Trophoblast cell (in vitro differentiated cells and primary cell): ENCODE results near the gene NLRC3.
"Not testable (repeated sequence)": the region's sequence is repeated elsewhere in the genome, so short reads cannot be mapped to it uniquely, and the experiment has no call there.

ENCODE experiments used
- DNase-seq, 2 donors: peaks; one replicate each; pipeline ENCODE4 v3.0.0-alpha.2; 2016
- H2AFZ ChIP-seq: 2 replicates; pipeline ENCODE4 v1.6.1; 2013; ENCODE audit warnings: low read length, moderate library complexity, mild to moderate bottlenecking; ENCODE audit not compliant: insufficient read depth, poor library complexity
- H2AK5ac ChIP-seq: 2 replicates; pipeline ENCODE4 v1.6.1; 2013; ENCODE audit warnings: mild to moderate bottlenecking, low read length
- H2BK120ac ChIP-seq: 2 replicates; pipeline ENCODE4 v1.6.1; 2013; ENCODE audit warnings: low read length, mild to moderate bottlenecking, moderate library complexity; ENCODE audit not compliant: insufficient read depth, poor library complexity
- H2BK12ac ChIP-seq: 2 replicates; pipeline ENCODE4 v1.6.1; 2013; ENCODE audit warnings: mild to moderate bottlenecking, low read length, moderate library complexity
- H2BK5ac ChIP-seq: 2 replicates; pipeline ENCODE4 v1.6.1; 2013; ENCODE audit warnings: low read length, low read depth, moderate library complexity, mild to moderate bottlenecking; ENCODE audit not compliant: poor library complexity
- H3K14ac ChIP-seq: 2 replicates; pipeline ENCODE4 v1.6.1; 2013; ENCODE audit warnings: mild to moderate bottlenecking, low read length
- H3K18ac ChIP-seq: 2 replicates; pipeline ENCODE4 v1.6.1; 2013; ENCODE audit warnings: mild to moderate bottlenecking, low read length
- H3K23ac ChIP-seq: 2 replicates; pipeline ENCODE4 v1.6.1; 2013; ENCODE audit warnings: low read length
- H3K27ac ChIP-seq: 2 replicates; pipeline ENCODE4 v1.5.1; 2013; ENCODE audit warnings: low read depth, mild to moderate bottlenecking, inconsistent platforms, low read length, moderate library complexity
- H3K27me3 ChIP-seq: 2 replicates; pipeline ENCODE4 v1.6.1; 2013; ENCODE audit warnings: inconsistent platforms, mild to moderate bottlenecking, low read length, moderate library complexity; ENCODE audit not compliant: insufficient read depth
- H3K36me3 ChIP-seq, 2 experiments: 1 replicate in 1 of 2; 2 replicates in 1 of 2; pipeline ENCODE4 v1.6.1; 2013; ENCODE audit warnings: low read length in 2 of 2, mild to moderate bottlenecking in 2 of 2, moderate library complexity in 1 of 2; ENCODE audit not compliant: insufficient read depth in 2 of 2, control insufficient read depth in 1 of 2
- H3K4ac ChIP-seq: 2 replicates; pipeline ENCODE4 v1.6.1; 2013; ENCODE audit warnings: low read depth, mild to moderate bottlenecking, low read length, moderate library complexity
- H3K4me1 ChIP-seq, 2 experiments: 1 replicate in 1 of 2; 2 replicates in 1 of 2; pipeline ENCODE4 v1.6.1; 2013; ENCODE audit warnings: low read length in 2 of 2, mild to moderate bottlenecking in 2 of 2, moderate library complexity in 1 of 2; ENCODE audit not compliant: insufficient read depth in 2 of 2, control insufficient read depth in 1 of 2
- H3K4me2 ChIP-seq: 2 replicates; pipeline ENCODE4 v1.6.1; 2013; ENCODE audit warnings: inconsistent platforms, mild to moderate bottlenecking, low read length, moderate library complexity
- H3K4me3 ChIP-seq: 2 replicates; pipeline ENCODE4 v1.5.1; 2013; ENCODE audit warnings: mild to moderate bottlenecking, low read depth, low read length, inconsistent platforms
- H3K79me1 ChIP-seq: one replicate; pipeline ENCODE4 v1.6.1; 2013; ENCODE audit warnings: low read length
- H3K79me2 ChIP-seq: 2 replicates; pipeline ENCODE4 v1.6.1; 2013; ENCODE audit warnings: low read length, mild to moderate bottlenecking; ENCODE audit not compliant: control insufficient read depth, insufficient read depth, poor library complexity
- H3K9ac ChIP-seq: 2 replicates; pipeline ENCODE4 v1.6.1; 2013; ENCODE audit warnings: mild to moderate bottlenecking, low read length
- H3K9me3 ChIP-seq: 2 replicates; pipeline ENCODE4 v1.6.1; 2013; ENCODE audit warnings: low read depth, mild to moderate bottlenecking, control low read depth, inconsistent platforms, low read length; ENCODE audit not compliant: insufficient read depth
- H4K12ac ChIP-seq: 2 replicates; pipeline ENCODE4 v1.6.1; 2013; ENCODE audit warnings: low read depth, mild to moderate bottlenecking, low read length, moderate library complexity
- H4K8ac ChIP-seq: 2 replicates; pipeline ENCODE4 v1.6.1; 2013; ENCODE audit warnings: low read depth, mild to moderate bottlenecking, low read length, moderate library complexity
- H4K91ac ChIP-seq: one replicate; pipeline ENCODE4 v1.6.1; 2013; ENCODE audit warnings: low read depth, mild to moderate bottlenecking, low read length, moderate library complexity
- WGBS: extraction: QIAGEN DNeasy Blood & Tissue Kit; methylation state at CpG from one replicate; pipeline ENCODE4 v1.1.7; 2013; ENCODE audit warnings: missing lambda C conversion rate; ENCODE audit not compliant: insufficient read length, insufficient coverage; ENCODE audit errors: extremely low coverage; 5-methylcytosine and 5-hydroxymethylcytosine counted together

NLRC3 gene

GRCh38 chr16:3529175-3529574 is 48.0 kb downstream of the NLRC3 start:
- Histone ChIP-seq H2AK5ac (no peak overlapping the region), H2BK12ac (no peak overlapping the region), H4K12ac (no peak overlapping the region), H3K18ac (no peak overlapping the region), H2BK5ac (no peak overlapping the region), H2BK120ac (no peak overlapping the region), H3K23ac (no peak overlapping the region), H3K79me2 (no peaks in the 10 kb centered on the region), H4K8ac (no peak overlapping the region), H3K9ac (no peak overlapping the region), H3K4me2 (no peak overlapping the region), H3K14ac (no peak overlapping the region), H2AFZ (no peak overlapping the region), H3K4me1 (no peaks in the 10 kb centered on the region), H3K9me3 (peaks cover 7% of the 10 kb centered on the region), H3K36me3 (peaks cover 8 to 28% of the 10 kb centered on the region in 2 experiments), H4K91ac (no peak overlapping the region), H3K4me3 (no peak overlapping the region), H3K79me1 (no peaks in the 10 kb centered on the region), H3K4ac (no peak overlapping the region), H3K27me3 (no peaks in the 10 kb centered on the region), H3K27ac (no peak overlapping the region)
- DNase-seq, result no peak

- no peak overlapping the region for H2BK12ac ChIP-seq
- H3K79me2 ChIP-seq, result no peaks in the 10 kb centered on the region
- no peak overlapping the region for H3K4me3 ChIP-seq
- H4K12ac ChIP-seq, result no peak overlapping the region
- no peak overlapping the region for H4K8ac ChIP-seq
- WGBS, result no CpG with 5 or more reads among the region's 2 CpGs
- peaks cover 11 to 22% of the 10 kb centered on the region in 2 experiments for H3K36me3 ChIP-seq
- H3K14ac ChIP-seq, result no peak overlapping the region
- no peak overlapping the region for H2BK5ac ChIP-seq
- no peak overlapping the region for H2BK120ac ChIP-seq
- H2AFZ ChIP-seq, result no peak overlapping the region
- DNase-seq, result no peak
- no peak overlapping the region for H3K4ac ChIP-seq
- no peak overlapping the region for H3K27ac ChIP-seq
- no peak overlapping the region for H3K18ac ChIP-seq
- H3K27me3 ChIP-seq, result no peaks in the 10 kb centered on the region
- H3K23ac ChIP-seq, result no peak overlapping the region
- peaks cover 7% of the 10 kb centered on the region for H3K9me3 ChIP-seq
- no peak overlapping the region for H2AK5ac ChIP-seq
- no peak overlapping the region for H3K4me2 ChIP-seq
- H3K9ac ChIP-seq, result no peak overlapping the region
- H3K79me1 ChIP-seq, result no peaks in the 10 kb centered on the region
- no peaks in the 10 kb centered on the region for H3K4me1 ChIP-seq
- no peak overlapping the region for H4K91ac ChIP-seq
Observed at GRCh38 chr16:3528406-3528805, 48.8 kb downstream of the NLRC3 start.

- H3K23ac ChIP-seq, H3K79me2 ChIP-seq, H3K79me1 ChIP-seq, H3K4ac ChIP-seq, H3K9me3 ChIP-seq, H3K9ac ChIP-seq, H4K12ac ChIP-seq, H3K14ac ChIP-seq, H3K4me2 ChIP-seq, H2BK12ac ChIP-seq, H2AFZ ChIP-seq, H3K4me3 ChIP-seq, H3K27me3 ChIP-seq, H3K27ac ChIP-seq, H4K8ac ChIP-seq, H2BK5ac ChIP-seq, H3K18ac ChIP-seq, H4K91ac ChIP-seq, H3K4me1 ChIP-seq, H2AK5ac ChIP-seq, H2BK120ac ChIP-seq: not testable (repeated sequence)
- peaks cover 5 to 17% of the 10 kb centered on the region in 2 experiments for H3K36me3 ChIP-seq
- DNase-seq, result peak; percentile 57 to 81
- WGBS, result no CpG with 5 or more reads among the region's 12 CpGs
Observed at GRCh38 chr16:3527216-3527829, 49.9 kb downstream of the NLRC3 start.

DNA sequence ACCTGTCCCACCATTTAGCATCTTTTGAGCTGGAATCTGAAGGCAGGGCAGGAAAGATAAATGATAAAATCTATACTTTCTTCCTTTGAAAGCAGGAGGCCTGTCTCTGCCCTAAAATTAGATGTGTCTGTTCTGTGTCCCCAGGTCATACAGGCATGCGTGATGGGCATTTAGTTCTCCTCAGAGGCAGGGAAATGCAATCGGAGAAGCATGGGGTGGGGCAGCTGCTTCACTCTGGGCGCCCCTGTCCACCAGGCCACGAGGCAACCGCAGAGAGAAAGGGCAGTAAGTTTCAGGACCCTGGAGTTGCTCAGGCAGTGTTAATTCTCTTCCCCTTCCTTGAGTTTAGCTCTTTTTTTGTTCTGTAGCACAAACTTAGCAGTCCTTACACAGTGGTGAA is 51.3 kb downstream of the NLRC3 start:
- Histone ChIP-seq H3K4ac (no peak overlapping the region), H3K4me1 (no peaks in the 10 kb centered on the region), H4K8ac (no peak overlapping the region), H3K18ac (no peak overlapping the region), H3K79me1 (no peaks in the 10 kb centered on the region), H3K36me3 (peaks cover 5 to 17% of the 10 kb centered on the region in 2 experiments), H4K91ac (no peak overlapping the region), H3K14ac (no peak overlapping the region), H3K9ac (no peak overlapping the region), H3K79me2 (no peaks in the 10 kb centered on the region), H2AFZ (no peak overlapping the region), H2BK120ac (no peak overlapping the region), H3K4me3 (no peak overlapping the region), H3K27ac (no peak overlapping the region), H2BK5ac (no peak overlapping the region), H2AK5ac (no peak overlapping the region), H2BK12ac (no peak overlapping the region), H3K9me3 (peaks cover 4% of the 10 kb centered on the region), H3K23ac (no peak overlapping the region), H3K27me3 (no peaks in the 10 kb centered on the region), H3K4me2 (no peak overlapping the region), H4K12ac (no peak overlapping the region)
- no CpG with 5 or more reads among the region's 5 CpGs for WGBS
- DNase-seq, result no peak
